Tibial nerve (tissue), 4 donors: ENCODE measurements around the gene SLC9C1. TPM values are rescaled to one million over a fixed set of nuclear protein-coding genes. Genes with fewer than 3 reads are reported as not detected.

ENCODE experiments used
- DNase-seq, 2 donors: peaks; one replicate each; pipeline ENCODE4 v3.0.0-alpha.2; 2019; ENCODE audit warnings: low spot score in 2 of 2
- H3K27ac ChIP-seq, 4 donors: fragments of 200-600 bp; sonication (generic) in 3 of 4; one replicate each; pipeline ENCODE4 v1.5.1; 2017 to 2019; ENCODE audit warnings: mild to moderate bottlenecking in 1 of 4
- H3K27me3 ChIP-seq, 2 donors: fragments of 200-600 bp; sonication (generic) in 1 of 2; one replicate each; pipeline versions ENCODE4 v1.5.1 to v1.6.0; 2017 to 2019
- H3K36me3 ChIP-seq, 3 donors: fragments of 200-600 bp; sonication (generic); one replicate each; pipeline ENCODE4 v1.5.1; 2018 to 2019
- H3K4me1 ChIP-seq, 4 donors: fragments of 200-600 bp; sonication (generic) in 3 of 4; one replicate each; pipeline ENCODE4 v1.5.1; 2017 to 2019
- H3K4me3 ChIP-seq, 4 donors: fragments of 200-600 bp; sonication (generic) in 3 of 4; one replicate each; pipeline ENCODE4 v1.5.1; 2017 to 2019; ENCODE audit warnings: mild to moderate bottlenecking in 1 of 4, moderate library complexity in 1 of 4
- H3K9me3 ChIP-seq, 4 donors: fragments of 200-600 bp; sonication (generic) in 3 of 4; one replicate each; pipeline ENCODE4 v1.5.1; 2017 to 2019
- EP300 ChIP-seq, 2 donors: sonication (generic); formaldehyde crosslinking; IDR thresholded peaks; one replicate each; pipeline ENCODE4 v1.6.1; 2017; ENCODE audit warnings: antibody characterized with exemption in 2 of 2, mild to moderate bottlenecking in 1 of 2
- POLR2A ChIP-seq, 2 donors: fragments of 450-650 bp; IDR thresholded peaks; one replicate each; pipeline ENCODE4 v1.6.1; 2017; ENCODE audit warnings: antibody characterized with exemption in 2 of 2, mild to moderate bottlenecking in 2 of 2, moderate library complexity in 2 of 2
- WGBS, 2 donors: methylation state at CpG; one replicate each; pipeline ENCODE4 v1.1.5; 2018; 5-methylcytosine and 5-hydroxymethylcytosine counted together
- total RNA-seq, 4 donors: library from RNA; depleted of rRNA; stranded (reverse); fragments of >200 nt; gene quantifications; one replicate each; pipeline ENCODE4 v1.1.0, GENCODE V29; 2016
- TF ChIP-seq, protein P1 (sequence below), 5 experiments: fragments of 200-600 bp in 3 of 5; fragments of 450-650 bp in 2 of 5; sonication (generic) in 3 of 5; IDR thresholded peaks; one replicate each; pipeline ENCODE4 v1.5.1; 2016 to 2019; ENCODE audit warnings: antibody characterized with exemption in 5 of 5, mild to moderate bottlenecking in 3 of 5, moderate library complexity in 2 of 5

The SLC9C1 gene
- total RNA-seq, 4 donors from 2014 or later, result not detected

GRCh38 chr3:112298781-112299180, 4.8 kb upstream of the SLC9C1 start:
- Histone ChIP-seq H3K4me1 (peaks cover 0 to 11% (median 0%) of the 10 kb centered on the region in 4 donors), H3K4me3 (no peak overlapping the region), H3K27me3 (no peaks in the 10 kb centered on the region), H3K36me3 (no peaks in the 10 kb centered on the region), H3K27ac (no peak overlapping the region), H3K9me3 (peaks cover 0 to 4% (median 0%) of the 10 kb centered on the region in 4 donors)
- TF ChIP-seq POLR2A (IDR thresholded peaks at IDR 0.05), result no peak
- TF ChIP-seq EP300 (IDR thresholded peaks at IDR 0.05), result no peak
- TF ChIP-seq, protein P1, sequence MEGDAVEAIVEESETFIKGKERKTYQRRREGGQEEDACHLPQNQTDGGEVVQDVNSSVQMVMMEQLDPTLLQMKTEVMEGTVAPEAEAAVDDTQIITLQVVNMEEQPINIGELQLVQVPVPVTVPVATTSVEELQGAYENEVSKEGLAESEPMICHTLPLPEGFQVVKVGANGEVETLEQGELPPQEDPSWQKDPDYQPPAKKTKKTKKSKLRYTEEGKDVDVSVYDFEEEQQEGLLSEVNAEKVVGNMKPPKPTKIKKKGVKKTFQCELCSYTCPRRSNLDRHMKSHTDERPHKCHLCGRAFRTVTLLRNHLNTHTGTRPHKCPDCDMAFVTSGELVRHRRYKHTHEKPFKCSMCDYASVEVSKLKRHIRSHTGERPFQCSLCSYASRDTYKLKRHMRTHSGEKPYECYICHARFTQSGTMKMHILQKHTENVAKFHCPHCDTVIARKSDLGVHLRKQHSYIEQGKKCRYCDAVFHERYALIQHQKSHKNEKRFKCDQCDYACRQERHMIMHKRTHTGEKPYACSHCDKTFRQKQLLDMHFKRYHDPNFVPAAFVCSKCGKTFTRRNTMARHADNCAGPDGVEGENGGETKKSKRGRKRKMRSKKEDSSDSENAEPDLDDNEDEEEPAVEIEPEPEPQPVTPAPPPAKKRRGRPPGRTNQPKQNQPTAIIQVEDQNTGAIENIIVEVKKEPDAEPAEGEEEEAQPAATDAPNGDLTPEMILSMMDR (IDR thresholded peaks at IDR 0.05), result no peak
- no peak for DNase-seq

DNA sequence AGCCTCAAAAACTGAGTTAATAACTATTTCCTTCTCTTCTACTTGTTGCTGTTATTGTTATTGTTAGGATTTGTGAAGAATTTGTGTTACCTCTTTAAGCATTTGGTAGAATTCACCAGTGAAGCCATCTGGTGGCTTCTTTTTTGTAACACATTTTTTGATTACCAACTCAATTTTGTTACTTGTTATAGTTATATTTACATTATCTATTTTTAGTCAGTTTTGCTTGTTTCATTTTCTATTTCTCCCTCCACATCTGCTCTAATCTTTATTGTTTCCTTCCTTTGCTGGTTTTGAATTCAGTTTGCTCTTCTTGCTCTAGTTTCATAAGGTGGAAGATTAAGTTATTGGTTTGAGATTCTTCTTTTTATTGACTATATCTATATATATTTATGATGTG, 3.7 kb upstream of the SLC9C1 start:
- H3K4me1 ChIP-seq, result peaks cover 0 to 2% (median 0%) of the 10 kb centered on the region in 4 donors
- DNase-seq, result no peak
- H3K27ac ChIP-seq, result no peak overlapping the region
- H3K4me3 ChIP-seq, result no peak overlapping the region
- no peaks in the 10 kb centered on the region for H3K27me3 ChIP-seq
- H3K9me3 ChIP-seq, result peaks cover 0 to 4% (median 0%) of the 10 kb centered on the region in 4 donors
- TF ChIP-seq, protein P1 (IDR thresholded peaks at IDR 0.05), result no peak
- no peaks in the 10 kb centered on the region for H3K36me3 ChIP-seq

- Histone ChIP-seq H3K27ac (no peak overlapping the region), H3K27me3 (no peaks in the 10 kb centered on the region), H3K9me3 (no peaks in the 10 kb centered on the region), H3K36me3 (no peaks in the 10 kb centered on the region), H3K4me1 (no peaks in the 10 kb centered on the region), H3K4me3 (no peak overlapping the region)
- WGBS, 2 donors, result 94 to 96% methylated on average over 4 of the region's 4 CpGs
- TF ChIP-seq, protein P1 (IDR thresholded peaks at IDR 0.05), result no peak
- TF ChIP-seq EP300 (IDR thresholded peaks at IDR 0.05) (no peak), POLR2A (IDR thresholded peaks at IDR 0.05) (no peak)
- DNase-seq, result no peak
Observed at GRCh38 chr3:112289011-112289410, 5.0 kb downstream of the SLC9C1 start.

GRCh38 chr3:112280266-112280665, 13.8 kb downstream of the SLC9C1 start:
- H3K27me3 ChIP-seq, result no peaks in the 10 kb centered on the region
- H3K27ac ChIP-seq, result no peak overlapping the region
- DNase-seq, result no peak
- no peaks in the 10 kb centered on the region for H3K36me3 ChIP-seq
- H3K4me1 ChIP-seq, result no peaks in the 10 kb centered on the region
- no peak overlapping the region for H3K4me3 ChIP-seq
- 95% methylated on average over 1 of the region's 1 CpG for WGBS, 2 donors
- no peak for TF ChIP-seq POLR2A (IDR thresholded peaks at IDR 0.05)
- TF ChIP-seq, protein P1 (IDR thresholded peaks at IDR 0.05), result no peak
- TF ChIP-seq EP300 (IDR thresholded peaks at IDR 0.05), result no peak
- H3K9me3 ChIP-seq, result no peaks in the 10 kb centered on the region

GRCh38 chr3:112273536-112273935, 20.5 kb downstream of the SLC9C1 start:
- no peaks in the 10 kb centered on the region for H3K27me3 ChIP-seq
- WGBS, 2 donors, result 61 to 70% methylated on average over 2 of the region's 2 CpGs

More at GRCh38 chr3:112273536-112273935, 20.5 kb downstream of the SLC9C1 start:
- H3K4me1 ChIP-seq, result no peaks in the 10 kb centered on the region
- no peak overlapping the region for H3K27ac ChIP-seq
- TF ChIP-seq EP300 (IDR thresholded peaks at IDR 0.05), result no peak
- TF ChIP-seq, protein P1 (IDR thresholded peaks at IDR 0.05), result no peak
- no peak overlapping the region for H3K4me3 ChIP-seq
- no peaks in the 10 kb centered on the region for H3K9me3 ChIP-seq
- no peaks in the 10 kb centered on the region for H3K36me3 ChIP-seq
- no peak for DNase-seq
